AG04450 (cell line): Measurements from ENCODE around the gene CDCA5. TPM values are rescaled to one million over a fixed set of nuclear protein-coding genes. Genes with fewer than 3 reads are reported as not detected.

Experiments
- CTCF ChIA-PET: fragments of 300-600, 350-600 bp; formaldehyde crosslinking; extraction: SDS; loops from one replicate; lab custom pipeline; 2022; ENCODE audit warnings: antibody characterized with exemption, inconsistent platforms; lab: Charles Lee
- POLR2A ChIA-PET: fragments of 350-600 bp; formaldehyde crosslinking; extraction: SDS; loops from one replicate; lab custom pipeline; 2021; ENCODE audit warnings: antibody characterized with exemption, inconsistent platforms; lab: Yijun Ruan, JAX
- DNase-seq: peaks from one replicate; pipeline ENCODE4 v3.0.0-alpha.2; 2011; ENCODE audit warnings: low read depth, low spot score
- H3K27ac ChIP-seq: one replicate; pipeline ENCODE4 v1.5.1; 2012; ENCODE audit warnings: low read depth, low read length, control low read depth
- H3K27me3 ChIP-seq: one replicate; pipeline ENCODE4 v1.6.0; 2012; ENCODE audit warnings: low read length; ENCODE audit not compliant: control insufficient read depth, insufficient read depth
- H3K4me3 ChIP-seq: 2 replicates; pipeline ENCODE4 v1.5.1; 2011; ENCODE audit warnings: mild to moderate bottlenecking, low read depth, low read length, control low read depth
- H3K9me3 ChIP-seq: 2 replicates; pipeline ENCODE4 v1.5.1; 2012; ENCODE audit warnings: low read length; ENCODE audit not compliant: control insufficient read depth, insufficient read depth
- CTCF ChIP-seq: IDR thresholded peaks from 2 replicates; pipeline ENCODE4 v1.5.1; 2011; ENCODE audit warnings: low read depth, low read length, control low read depth, inconsistent platforms
- polyA plus RNA-seq: library from polyadenylated mRNA; depleted of rRNA; stranded (reverse); fragments of >200 nt; gene quantifications from 2 replicates; pipeline ENCODE4 v1.2.3, GENCODE V29; 2011

CDCA5 gene
- polyA plus RNA-seq, 1 experiment = 5.2 TPM

GRCh38 chr11:65071907-65072630 is 11.8 kb downstream of the CDCA5 start:
- no peak for TF ChIP-seq CTCF
- CTCF ChIA-PET = no interaction called here

GRCh38 chr11:65069217-65069616 is 14.6 kb downstream of the CDCA5 start:
- H3K27me3 ChIP-seq = no peaks in the 10 kb centered on the region
- DNase-seq = no peak
- H3K4me3 ChIP-seq = no peak overlapping the region
- no peak overlapping the region for H3K27ac ChIP-seq
- H3K9me3 ChIP-seq = no peaks in the 10 kb centered on the region; the same call in 1 of the 2 replicates
- no peak for TF ChIP-seq CTCF
- ChIA-PET POLR2A (no interaction called here), CTCF (no interaction called here)

More at GRCh38 chr11:65071907-65072630, 11.8 kb downstream of the CDCA5 start:
- Histone ChIP-seq H3K27ac (no peak overlapping the region), H3K4me3 (no peak overlapping the region), H3K9me3 (no peaks in the 10 kb centered on the region), H3K27me3 (no peaks in the 10 kb centered on the region)
- DNase-seq = no peak
- POLR2A ChIA-PET = no interaction called here

- ChIA-PET POLR2A (no interaction called here), CTCF (no interaction called here)
- Histone ChIP-seq H3K4me3 (no peak overlapping the region), H3K27ac (no peak overlapping the region), H3K9me3 (no peaks in the 10 kb centered on the region; the same call in 1 of the 2 replicates), H3K27me3 (no peaks in the 10 kb centered on the region)
- DNase-seq = no peak
- TF ChIP-seq CTCF = no peak
Measured at GRCh38 chr11:65067446-65067845, 16.4 kb downstream of the CDCA5 start.

GRCh38 chr11:65066805-65067291 is 17.0 kb downstream of the CDCA5 start:
- TF ChIP-seq CTCF = no peak
- DNase-seq = no peak

GRCh38 chr11:65066315-65066714 is 17.5 kb downstream of the CDCA5 start:
- ChIA-PET CTCF (no interaction called here), POLR2A (no interaction called here)
- DNase-seq = no peak
- no peak overlapping the region for H3K4me3 ChIP-seq
- H3K9me3 ChIP-seq = no peaks in the 10 kb centered on the region; the same call in 1 of the 2 replicates
- no peak for TF ChIP-seq CTCF
- no peak overlapping the region for H3K27ac ChIP-seq
- H3K27me3 ChIP-seq = no peaks in the 10 kb centered on the region

More at GRCh38 chr11:65066805-65067291, 17.0 kb downstream of the CDCA5 start:
- Histone ChIP-seq H3K4me3 (no peak overlapping the region), H3K27me3 (no peaks in the 10 kb centered on the region), H3K9me3 (no peaks in the 10 kb centered on the region; the same call in 1 of the 2 replicates), H3K27ac (no peak overlapping the region)
- CTCF ChIA-PET = no interaction called here
- POLR2A ChIA-PET = no interaction called here
